GM21390 (cell line): ENCODE data around the gene TBC1D22B.
"Not testable (repeated sequence)": the region's sequence is repeated elsewhere in the genome, so short reads cannot be mapped to it uniquely, and the experiment has no call there.

Experiments
- ATAC-seq: cut with Tn5 transposase; IDR thresholded peaks from one replicate; pipeline ENCODE4 v1.9.1; 2021; ENCODE audit not compliant: unreplicated experiment

The TBC1D22B gene

GRCh38 chr6:37319856-37320480 lies 62.4 kb downstream of the TBC1D22B start:
- ATAC-seq = no peak

- no peak for ATAC-seq
Measured at GRCh38 chr6:37320646-37321045, 63.1 kb downstream of the TBC1D22B start.

GRCh38 chr6:37321101-37321500 lies 63.5 kb downstream of the TBC1D22B start:
- no peak for ATAC-seq

- no peak for ATAC-seq
Measured at GRCh38 chr6:37321516-37322415, 64.2 kb downstream of the TBC1D22B start.

GRCh38 chr6:37323580-37323979 lies 66.0 kb downstream of the TBC1D22B start:
- ATAC-seq = no peak

- ATAC-seq = no peak
Measured at GRCh38 chr6:37324131-37325033, 66.8 kb downstream of the TBC1D22B start.

GRCh38 chr6:37330345-37330744 lies 72.8 kb downstream of the TBC1D22B start:
- not testable (repeated sequence) for ATAC-seq

GRCh38 chr6:37331047-37331446 lies 73.5 kb downstream of the TBC1D22B start:
- ATAC-seq = no peak

- ATAC-seq = no peak
Measured at GRCh38 chr6:37332894-37333293, 75.3 kb downstream of the TBC1D22B start.

- ATAC-seq = no peak
Measured at GRCh38 chr6:37334047-37334446, 76.5 kb downstream of the TBC1D22B start.

- not testable (repeated sequence) for ATAC-seq
Measured at GRCh38 chr6:37338317-37338716, 80.7 kb downstream of the TBC1D22B start.

- no peak for ATAC-seq
Measured at GRCh38 chr6:37338745-37339255, 81.2 kb downstream of the TBC1D22B start.

GRCh38 chr6:37339741-37340638 lies 82.4 kb downstream of the TBC1D22B start:
- no peak for ATAC-seq

- ATAC-seq = no peak
Measured at GRCh38 chr6:37340639-37340943, 83.0 kb downstream of the TBC1D22B start.

GRCh38 chr6:37343248-37343647 lies 85.7 kb downstream of the TBC1D22B start:
- no peak for ATAC-seq

- ATAC-seq = no peak
Measured at GRCh38 chr6:37344308-37344707, 86.7 kb downstream of the TBC1D22B start.

- ATAC-seq = not testable (repeated sequence)
Measured at GRCh38 chr6:37345804-37346203, 88.2 kb downstream of the TBC1D22B start.

- no peak for ATAC-seq
Measured at GRCh38 chr6:37347177-37347576, 89.6 kb downstream of the TBC1D22B start.

- ATAC-seq = no peak
Measured at GRCh38 chr6:37347670-37348111, 90.1 kb downstream of the TBC1D22B start.

- ATAC-seq = no peak
Measured at GRCh38 chr6:37351027-37351426, 93.5 kb downstream of the TBC1D22B start.
